Stimulated activated memory B cell treated with anti-CD40 and anti-IgM and Interleukin-4, amounts not matched to agents 10 μg/mL and 1 μg/mL and 100 μg/mL, for 72 hours (primary cell): ENCODE results near the gene WASHC3.
A peak's percentile ranks its signal among the peaks of the same experiment; 100 is the strongest.
"Not testable (repeated sequence)": the region's sequence is repeated elsewhere in the genome, so short reads cannot be mapped to it uniquely, and the experiment has no call there.

Source experiments
- ATAC-seq: fragments of 150-1000 bp; cut with Tn5 transposase; 2 replicates; pipeline ENCODE4 v1.10.0; 2021
- H3K27ac Mint-ChIP-seq: one replicate; pipeline ENCODE4 v1.8.0; 2022; ENCODE audit warnings: mild to moderate bottlenecking, mixed read lengths
- H3K27me3 Mint-ChIP-seq: one replicate; pipeline ENCODE4 v1.8.0; 2022; ENCODE audit warnings: mixed read lengths
- H3K36me3 Mint-ChIP-seq: one replicate; pipeline ENCODE4 v1.8.0; 2022; ENCODE audit warnings: mixed read lengths
- H3K4me1 Mint-ChIP-seq: one replicate; pipeline ENCODE4 v1.8.0; 2022; ENCODE audit warnings: mixed read lengths
- H3K4me3 Mint-ChIP-seq: one replicate; pipeline ENCODE4 v1.8.0; 2022; ENCODE audit warnings: mild to moderate bottlenecking, moderate library complexity, mixed read lengths
- H3K9me3 Mint-ChIP-seq: one replicate; pipeline ENCODE4 v1.8.0; 2022; ENCODE audit warnings: mixed read lengths

The WASHC3 gene

GRCh38 chr12:102021540-102022246 lies 40.1 kb downstream of the WASHC3 start:
- H3K27ac Mint-ChIP-seq, result peak overlapping the region; percentile 61
- H3K4me3 Mint-ChIP-seq, result no peak overlapping the region
- H3K27me3 Mint-ChIP-seq, result no peaks in the 10 kb centered on the region
- peaks cover 51% of the 10 kb centered on the region for H3K36me3 Mint-ChIP-seq
- no peaks in the 10 kb centered on the region for H3K9me3 Mint-ChIP-seq
- H3K4me1 Mint-ChIP-seq, result no peaks in the 10 kb centered on the region
- ATAC-seq, result no peak

GRCh38 chr12:102018607-102019006 lies 43.2 kb downstream of the WASHC3 start:
- H3K36me3 Mint-ChIP-seq, result peaks cover 36% of the 10 kb centered on the region
- H3K27ac Mint-ChIP-seq, ATAC-seq, H3K4me3 Mint-ChIP-seq, H3K27me3 Mint-ChIP-seq, H3K9me3 Mint-ChIP-seq, H3K4me1 Mint-ChIP-seq: not testable (repeated sequence)

GRCh38 chr12:102016472-102016871 lies 45.3 kb downstream of the WASHC3 start:
- no peaks in the 10 kb centered on the region for H3K27me3 Mint-ChIP-seq
- H3K36me3 Mint-ChIP-seq, result peaks cover 37% of the 10 kb centered on the region
- no peaks in the 10 kb centered on the region for H3K4me1 Mint-ChIP-seq
- ATAC-seq, result no peak
- H3K27ac Mint-ChIP-seq, result no peak overlapping the region
- H3K4me3 Mint-ChIP-seq, result no peak overlapping the region
- no peaks in the 10 kb centered on the region for H3K9me3 Mint-ChIP-seq

GRCh38 chr12:102010265-102010994 lies 51.4 kb downstream of the WASHC3 start:
- peak; percentile 99 for ATAC-seq
- no peaks in the 10 kb centered on the region for H3K9me3 Mint-ChIP-seq
- peaks cover 26% of the 10 kb centered on the region for H3K4me1 Mint-ChIP-seq
- H3K27me3 Mint-ChIP-seq, result no peaks in the 10 kb centered on the region
- peaks cover 19% of the 10 kb centered on the region for H3K36me3 Mint-ChIP-seq
- peak overlapping the region; percentile 92 for H3K27ac Mint-ChIP-seq
- peak overlapping the region; percentile 59 for H3K4me3 Mint-ChIP-seq

- H3K27me3 Mint-ChIP-seq, result no peaks in the 10 kb centered on the region
- H3K4me1 Mint-ChIP-seq, result peaks cover 26% of the 10 kb centered on the region
- peak overlapping the region; percentile 59 for H3K4me3 Mint-ChIP-seq
- H3K9me3 Mint-ChIP-seq, result no peaks in the 10 kb centered on the region
- no peak for ATAC-seq
- peaks cover 19% of the 10 kb centered on the region for H3K36me3 Mint-ChIP-seq
- H3K27ac Mint-ChIP-seq, result peak overlapping the region; percentile 92
These were observed 52.0 kb downstream of the WASHC3 start for GRCh38 chr12:102009796-102010195.

- Mint-ChIP-seq H3K27ac (peak overlapping the region; percentile 45), H3K36me3 (peaks cover 19% of the 10 kb centered on the region), H3K4me3 (no peak overlapping the region), H3K9me3 (no peaks in the 10 kb centered on the region), H3K4me1 (peaks cover 26% of the 10 kb centered on the region), H3K27me3 (no peaks in the 10 kb centered on the region)
- ATAC-seq, result no peak
These were observed 53.1 kb downstream of the WASHC3 start for GRCh38 chr12:102008615-102009126.

- Mint-ChIP-seq H3K27ac (peak overlapping the region; percentile 3), H3K9me3 (no peaks in the 10 kb centered on the region), H3K4me1 (peaks cover 16% of the 10 kb centered on the region), H3K4me3 (no peak overlapping the region), H3K27me3 (no peaks in the 10 kb centered on the region), H3K36me3 (peaks cover 11% of the 10 kb centered on the region)
- ATAC-seq, result no peak
These were observed 56.5 kb downstream of the WASHC3 start for GRCh38 chr12:102005256-102005655.

GRCh38 chr12:101997102-101997501 lies 64.7 kb downstream of the WASHC3 start:
- no peak overlapping the region for H3K27ac Mint-ChIP-seq
- H3K9me3 Mint-ChIP-seq, result no peaks in the 10 kb centered on the region
- H3K36me3 Mint-ChIP-seq, result no peaks in the 10 kb centered on the region
- no peak overlapping the region for H3K4me3 Mint-ChIP-seq
- no peak for ATAC-seq
- peaks cover under 1% of the 10 kb centered on the region for H3K4me1 Mint-ChIP-seq
- H3K27me3 Mint-ChIP-seq, result no peaks in the 10 kb centered on the region

- no peaks in the 10 kb centered on the region for H3K9me3 Mint-ChIP-seq
- no peak overlapping the region for H3K4me3 Mint-ChIP-seq
- no peak for ATAC-seq
- no peaks in the 10 kb centered on the region for H3K27me3 Mint-ChIP-seq
- H3K4me1 Mint-ChIP-seq, result peaks cover 6% of the 10 kb centered on the region
- H3K27ac Mint-ChIP-seq, result no peak overlapping the region
- no peaks in the 10 kb centered on the region for H3K36me3 Mint-ChIP-seq
These were observed 66.1 kb downstream of the WASHC3 start for GRCh38 chr12:101995684-101996083.

GRCh38 chr12:101992091-101992490 lies 69.7 kb downstream of the WASHC3 start:
- Mint-ChIP-seq H3K36me3 (no peaks in the 10 kb centered on the region), H3K4me1 (peaks cover 6% of the 10 kb centered on the region), H3K27ac (no peak overlapping the region), H3K27me3 (no peaks in the 10 kb centered on the region), H3K9me3 (no peaks in the 10 kb centered on the region), H3K4me3 (no peak overlapping the region)
- ATAC-seq, result no peak

GRCh38 chr12:101982307-101982706 lies 79.5 kb downstream of the WASHC3 start:
- no peak for ATAC-seq
- Mint-ChIP-seq H3K27ac (no peak overlapping the region), H3K9me3 (no peaks in the 10 kb centered on the region), H3K4me3 (no peak overlapping the region), H3K27me3 (no peaks in the 10 kb centered on the region), H3K4me1 (peaks cover 7% of the 10 kb centered on the region), H3K36me3 (no peaks in the 10 kb centered on the region)

- H3K27me3 Mint-ChIP-seq, result no peaks in the 10 kb centered on the region
- no peaks in the 10 kb centered on the region for H3K36me3 Mint-ChIP-seq
- H3K4me1 Mint-ChIP-seq, result peaks cover 7% of the 10 kb centered on the region
- no peak for ATAC-seq
- H3K9me3 Mint-ChIP-seq, result no peaks in the 10 kb centered on the region
- H3K27ac Mint-ChIP-seq, result no peak overlapping the region
- no peak overlapping the region for H3K4me3 Mint-ChIP-seq
These were observed 79.9 kb downstream of the WASHC3 start for GRCh38 chr12:101981868-101982267.

- H3K36me3 Mint-ChIP-seq, result no peaks in the 10 kb centered on the region
- no peak overlapping the region for H3K4me3 Mint-ChIP-seq
- H3K9me3 Mint-ChIP-seq, result no peaks in the 10 kb centered on the region
- no peak for ATAC-seq
- H3K27ac Mint-ChIP-seq, result no peak overlapping the region
- H3K27me3 Mint-ChIP-seq, result no peaks in the 10 kb centered on the region
- H3K4me1 Mint-ChIP-seq, result peaks cover 17% of the 10 kb centered on the region
These were observed 93.0 kb downstream of the WASHC3 start for GRCh38 chr12:101968770-101969169.

GRCh38 chr12:101967506-101967905 lies 94.3 kb downstream of the WASHC3 start:
- no peaks in the 10 kb centered on the region for H3K36me3 Mint-ChIP-seq
- ATAC-seq, result peak; percentile 53
- peak overlapping the region; percentile 28 for H3K27ac Mint-ChIP-seq
- no peaks in the 10 kb centered on the region for H3K9me3 Mint-ChIP-seq
- H3K4me1 Mint-ChIP-seq, result peaks cover 17% of the 10 kb centered on the region
- no peak overlapping the region for H3K4me3 Mint-ChIP-seq
- no peaks in the 10 kb centered on the region for H3K27me3 Mint-ChIP-seq

- Mint-ChIP-seq H3K4me1 (peaks cover 17% of the 10 kb centered on the region), H3K4me3 (no peak overlapping the region), H3K27ac (no peak overlapping the region), H3K27me3 (no peaks in the 10 kb centered on the region), H3K9me3 (no peaks in the 10 kb centered on the region), H3K36me3 (no peaks in the 10 kb centered on the region)
- ATAC-seq, result no peak
These were observed 95.3 kb downstream of the WASHC3 start for GRCh38 chr12:101966496-101966895.

GRCh38 chr12:101963697-101964096 lies 98.1 kb downstream of the WASHC3 start:
- Mint-ChIP-seq H3K27ac (peak overlapping the region; percentile 28), H3K4me1 (peaks cover 17% of the 10 kb centered on the region), H3K4me3 (no peak overlapping the region), H3K36me3 (peaks cover 10% of the 10 kb centered on the region), H3K9me3 (peaks cover 6% of the 10 kb centered on the region), H3K27me3 (no peaks in the 10 kb centered on the region)
- ATAC-seq, result no peak
